Muscle of leg (tissue), 11 donors: Measurements from ENCODE around the gene INPP5F. TPM values are rescaled to one million over a fixed set of nuclear protein-coding genes. Genes with fewer than 3 reads are reported as not detected.
A peak's percentile ranks its signal among the peaks of the same experiment; 100 is the strongest.

Source experiments
- DNase-seq: peaks from one replicate; pipeline ENCODE4 v3.0.0; 2013
- H3K27ac ChIP-seq: one replicate; pipeline ENCODE4 v1.5.1; 2013; ENCODE audit warnings: mild to moderate bottlenecking, low read length, control low read depth
- H3K27me3 ChIP-seq: one replicate; pipeline ENCODE4 v1.6.1; 2013; ENCODE audit warnings: low read length; ENCODE audit not compliant: control insufficient read depth, insufficient read depth
- H3K36me3 ChIP-seq: one replicate; pipeline ENCODE4 v1.6.1; 2013; ENCODE audit warnings: low read length; ENCODE audit not compliant: control insufficient read depth, insufficient read depth
- H3K4me1 ChIP-seq: one replicate; pipeline ENCODE4 v1.6.1; 2013; ENCODE audit warnings: low read length; ENCODE audit not compliant: control insufficient read depth, insufficient read depth
- H3K4me3 ChIP-seq: one replicate; pipeline ENCODE4 v1.5.1; 2013; ENCODE audit warnings: low read length, control low read depth
- H3K9me3 ChIP-seq: replicated peaks from 2 replicates; pipeline ENCODE4 v1.6.1; 2013; ENCODE audit warnings: low read depth, low read length; ENCODE audit not compliant: control insufficient read depth
- WGBS: methylation state at CpG from one replicate; pipeline ENCODE4 v1.1.5; 2013; ENCODE audit warnings: missing lambda C conversion rate; ENCODE audit not compliant: insufficient coverage; 5-methylcytosine and 5-hydroxymethylcytosine counted together
- polyA plus RNA-seq, 8 donors: library from polyadenylated mRNA; unstranded; fragments of 120-200 nt; gene quantifications; one replicate each; pipeline versions ENCODE4 v1.2.1 to v1.2.3, GENCODE V29; 2013; ENCODE audit warnings: inconsistent platforms in 1 of 8, low replicate concordance in 1 of 8; ENCODE audit not compliant: insufficient read length in 8 of 8, insufficient read depth in 1 of 8
- total RNA-seq: library from RNA; stranded (reverse); fragments of 120-200 nt; gene quantifications from one replicate; pipeline ENCODE4 v1.2.4, GENCODE V29; 2013

Gene INPP5F
- total and polyA plus RNA-seq, 9 donors, result 13.6 to 24.9 (median 17.4) TPM

GRCh38 chr10:119725517-119725827 lies 378 bp upstream of the INPP5F start:
- under 1% methylated on average over 31 of the region's 32 CpGs for WGBS
- DNase-seq, result no peak
- H3K4me3 ChIP-seq, result peak overlapping the region; percentile 81
- peaks cover 22% of the 10 kb centered on the region for H3K4me1 ChIP-seq
- H3K27me3 ChIP-seq, result no peaks in the 10 kb centered on the region
- peak overlapping the region; percentile 94 for H3K27ac ChIP-seq
- H3K9me3 ChIP-seq, result no peaks in the 10 kb centered on the region
- no peaks in the 10 kb centered on the region for H3K36me3 ChIP-seq

- no peaks in the 10 kb centered on the region for H3K27me3 ChIP-seq
- peaks cover 22% of the 10 kb centered on the region for H3K4me1 ChIP-seq
- H3K9me3 ChIP-seq, result no peaks in the 10 kb centered on the region
- peak overlapping the region; percentile 48 for H3K27ac ChIP-seq
- no peak for DNase-seq
- 63% methylated on average over 3 of the region's 14 CpGs for WGBS
- H3K36me3 ChIP-seq, result no peaks in the 10 kb centered on the region
- peak overlapping the region; percentile 51 for H3K4me3 ChIP-seq
Observed at GRCh38 chr10:119726676-119727261, 919 bp downstream of the INPP5F start.

- no CpG with 5 or more reads among the region's 3 CpGs for WGBS
- no peaks in the 10 kb centered on the region for H3K9me3 ChIP-seq
- no peak for DNase-seq
- no peak overlapping the region for H3K4me3 ChIP-seq
- H3K27me3 ChIP-seq, result no peaks in the 10 kb centered on the region
- no peaks in the 10 kb centered on the region for H3K36me3 ChIP-seq
- peaks cover 22% of the 10 kb centered on the region for H3K4me1 ChIP-seq
- no peak overlapping the region for H3K27ac ChIP-seq
Observed at GRCh38 chr10:119728172-119728800, 2.4 kb downstream of the INPP5F start.

- H3K4me1 ChIP-seq, result peaks cover 2% of the 10 kb centered on the region
- whole genome bisulfite sequencing, result no CpG with 5 or more reads among the region's 1 CpG
- H3K36me3 ChIP-seq, result no peaks in the 10 kb centered on the region
- H3K9me3 ChIP-seq, result no peaks in the 10 kb centered on the region
- H3K4me3 ChIP-seq, result no peak overlapping the region
- no peak for DNase-seq
- no peak overlapping the region for H3K27ac ChIP-seq
- H3K27me3 ChIP-seq, result no peaks in the 10 kb centered on the region
Observed at GRCh38 chr10:119734396-119735332, 8.8 kb downstream of the INPP5F start.

- WGBS, result no CpG with 5 or more reads among the region's 3 CpGs
- no peak overlapping the region for H3K27ac ChIP-seq
- H3K4me3 ChIP-seq, result no peak overlapping the region
- H3K4me1 ChIP-seq, result peaks cover 2% of the 10 kb centered on the region
- no peaks in the 10 kb centered on the region for H3K36me3 ChIP-seq
- H3K9me3 ChIP-seq, result no peaks in the 10 kb centered on the region
- no peak for DNase-seq
- H3K27me3 ChIP-seq, result no peaks in the 10 kb centered on the region
Observed at GRCh38 chr10:119735451-119735850, 9.6 kb downstream of the INPP5F start.

- Histone ChIP-seq H3K4me1 (peaks cover 5% of the 10 kb centered on the region), H3K4me3 (no peak overlapping the region), H3K36me3 (no peaks in the 10 kb centered on the region), H3K27ac (no peak overlapping the region), H3K9me3 (no peaks in the 10 kb centered on the region), H3K27me3 (no peaks in the 10 kb centered on the region)
- WGBS, result no CpG with 5 or more reads among the region's 1 CpG
- DNase-seq, result no peak
Observed at GRCh38 chr10:119736220-119736619, 10.4 kb downstream of the INPP5F start.

- H3K4me3 ChIP-seq, result no peak overlapping the region
- H3K9me3 ChIP-seq, result no peaks in the 10 kb centered on the region
- H3K27me3 ChIP-seq, result no peaks in the 10 kb centered on the region
- no CpG with 5 or more reads among the region's 2 CpGs for WGBS
- no peak for DNase-seq
- no peaks in the 10 kb centered on the region for H3K36me3 ChIP-seq
- H3K4me1 ChIP-seq, result peaks cover 5% of the 10 kb centered on the region
- H3K27ac ChIP-seq, result peak overlapping the region; percentile 72
Observed at GRCh38 chr10:119737039-119737663, 11.3 kb downstream of the INPP5F start.

GRCh38 chr10:119737823-119738222 lies 12.0 kb downstream of the INPP5F start:
- peak; percentile 56 for DNase-seq
- no CpG with 5 or more reads among the region's 1 CpG for WGBS
- Histone ChIP-seq H3K27ac (peak overlapping the region; percentile 72), H3K9me3 (no peaks in the 10 kb centered on the region), H3K27me3 (no peaks in the 10 kb centered on the region), H3K4me3 (no peak overlapping the region), H3K36me3 (no peaks in the 10 kb centered on the region), H3K4me1 (peaks cover 5% of the 10 kb centered on the region)

- H3K27me3 ChIP-seq, result no peaks in the 10 kb centered on the region
- no peak overlapping the region for H3K27ac ChIP-seq
- H3K4me1 ChIP-seq, result peaks cover 7% of the 10 kb centered on the region
- no peak for DNase-seq
- no peaks in the 10 kb centered on the region for H3K36me3 ChIP-seq
- H3K9me3 ChIP-seq, result no peaks in the 10 kb centered on the region
- no CpG with 5 or more reads among the region's 1 CpG for WGBS
- H3K4me3 ChIP-seq, result no peak overlapping the region
Observed at GRCh38 chr10:119738962-119739361, 13.1 kb downstream of the INPP5F start.

GRCh38 chr10:119740096-119740495 lies 14.2 kb downstream of the INPP5F start:
- no peak for DNase-seq
- H3K9me3 ChIP-seq, result no peaks in the 10 kb centered on the region
- no peak overlapping the region for H3K4me3 ChIP-seq
- 67% methylated on average over 1 of the region's 3 CpGs for WGBS
- no peaks in the 10 kb centered on the region for H3K36me3 ChIP-seq
- peaks cover 7% of the 10 kb centered on the region for H3K4me1 ChIP-seq
- no peaks in the 10 kb centered on the region for H3K27me3 ChIP-seq
- H3K27ac ChIP-seq, result no peak overlapping the region
